GM18907 (cell line): ENCODE data around the gene CDK10.
"Not testable (repeated sequence)": the region's sequence is repeated elsewhere in the genome, so short reads cannot be mapped to it uniquely, and the experiment has no call there.

Experiments
- ATAC-seq: cut with Tn5 transposase; IDR thresholded peaks from one replicate; pipeline ENCODE4 v1.9.1; 2021; ENCODE audit warnings: mild to moderate bottlenecking, moderate library complexity; ENCODE audit not compliant: unreplicated experiment

CDK10 gene

DNA sequence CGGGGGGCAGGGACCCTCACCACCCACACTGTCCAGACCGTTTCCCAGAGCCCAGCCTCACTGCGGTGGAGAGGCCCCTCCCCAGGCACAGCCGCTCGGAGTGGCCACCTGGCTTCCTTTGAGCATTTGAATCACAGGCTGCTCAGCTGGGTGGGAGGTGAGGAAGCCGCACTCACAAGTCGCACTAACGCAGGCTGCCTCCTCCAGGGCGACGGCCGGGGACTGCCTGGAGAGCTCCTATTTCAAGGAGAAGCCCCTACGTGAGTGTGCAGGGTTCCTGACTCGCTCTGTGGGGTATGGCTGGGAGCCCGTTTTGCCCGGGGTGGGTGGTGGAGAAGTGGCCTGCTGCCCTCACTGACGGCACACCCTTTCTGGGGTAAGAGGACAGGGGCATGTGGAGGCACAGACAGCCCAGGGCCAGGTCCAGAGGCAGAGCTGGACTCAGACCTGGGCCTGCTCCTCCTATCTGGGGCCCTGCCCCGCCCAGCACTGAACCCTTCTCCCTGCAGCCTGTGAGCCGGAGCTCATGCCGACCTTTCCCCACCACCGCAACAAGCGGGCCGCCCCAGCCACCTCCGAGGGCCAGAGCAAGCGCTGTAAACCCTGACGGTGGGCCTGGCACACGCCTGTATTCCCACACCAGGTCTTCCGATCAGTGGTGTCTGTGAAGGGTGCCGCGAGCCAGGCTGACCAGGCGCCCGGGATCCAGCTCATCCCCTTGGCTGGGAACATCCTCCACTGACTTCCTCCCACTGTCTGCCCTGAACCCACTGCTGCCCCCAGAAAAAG, 8.8 kb downstream of the CDK10 start:
- ATAC-seq, result no peak

- ATAC-seq, result no peak
Measured at GRCh38 chr16:89695875-89696669, 9.6 kb downstream of the CDK10 start.

DNA sequence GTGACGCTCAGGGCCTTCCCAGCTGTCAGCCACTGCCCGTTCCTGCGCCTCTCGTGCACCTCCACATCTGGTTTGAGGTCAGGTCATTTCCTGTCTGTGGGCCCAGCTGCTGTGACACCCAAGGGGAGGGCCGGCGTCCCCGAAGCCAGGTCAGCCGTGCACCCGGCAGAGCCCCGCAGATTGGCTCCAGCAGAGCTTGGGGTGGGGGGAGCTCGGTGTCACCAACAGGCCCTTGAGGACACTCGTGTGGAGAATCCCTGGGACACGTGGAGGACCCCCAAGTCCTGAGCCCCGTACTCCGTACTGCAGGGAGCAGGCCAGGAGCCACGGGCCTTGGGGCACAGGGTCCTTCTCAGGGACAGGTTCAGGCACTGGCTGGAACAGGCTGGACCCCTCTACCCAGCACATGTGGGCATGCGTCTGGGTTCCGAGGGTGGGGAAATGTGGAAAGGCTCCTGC, 10.2 kb downstream of the CDK10 start:
- ATAC-seq, result no peak

GRCh38 chr16:89697161-89697615, 10.7 kb downstream of the CDK10 start:
- no peak for ATAC-seq

DNA sequence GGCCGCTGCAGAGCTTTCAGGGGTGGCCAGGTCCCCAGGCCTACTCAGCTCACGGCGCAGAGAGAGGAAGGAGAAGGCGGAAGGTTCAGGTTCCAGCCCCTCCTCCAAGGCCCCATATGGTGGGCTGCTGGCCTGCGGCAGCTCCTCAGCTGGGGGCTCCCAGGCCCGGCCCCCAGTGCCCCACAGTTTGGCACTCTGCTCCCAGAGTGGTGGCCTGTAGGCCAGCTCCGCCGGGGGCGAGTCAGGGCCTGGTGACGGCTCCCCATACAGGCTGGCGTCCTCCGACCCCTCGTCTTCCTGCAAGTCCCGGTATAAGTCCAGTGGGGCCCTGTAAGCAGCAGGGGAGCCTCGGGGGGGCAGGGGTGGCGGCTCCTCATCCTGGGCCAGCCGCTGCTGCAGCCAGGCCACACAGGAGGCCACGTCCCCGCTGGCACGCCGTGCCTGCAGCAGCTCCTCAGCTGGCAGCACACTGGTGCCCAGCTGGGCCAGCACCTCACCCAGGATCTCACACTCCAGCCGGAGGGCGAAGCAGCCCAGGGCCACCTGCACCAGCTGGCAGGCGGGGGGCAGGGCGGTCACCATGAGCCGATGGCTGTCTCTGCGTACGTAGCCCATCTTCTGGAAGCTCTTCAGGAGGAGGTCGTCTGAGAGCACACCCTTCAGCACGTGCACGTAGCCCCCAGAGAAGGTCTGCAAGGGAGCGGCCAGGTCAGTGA, 11.3 kb downstream of the CDK10 start:
- no peak for ATAC-seq

DNA sequence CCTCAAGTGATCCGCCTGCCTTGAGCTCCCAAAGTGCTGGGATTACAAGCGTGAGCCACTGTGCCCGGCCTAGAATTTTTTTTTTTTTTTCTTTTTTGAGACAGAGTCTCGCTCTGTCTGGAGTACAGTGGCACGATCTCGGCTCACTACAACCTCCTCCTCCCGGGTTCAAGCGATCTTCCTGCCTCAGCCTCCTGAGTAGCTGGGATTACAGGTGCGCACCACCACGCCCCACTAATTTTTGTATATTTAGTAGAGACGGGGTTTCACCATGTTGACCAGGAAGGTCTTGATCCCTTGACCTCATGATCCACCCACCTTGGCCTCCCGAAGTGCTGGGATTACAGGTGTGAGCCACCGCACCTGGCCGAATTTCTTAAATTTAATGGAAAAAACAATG, 12.2 kb downstream of the CDK10 start:
- not testable (repeated sequence) for ATAC-seq

- ATAC-seq, result not testable (repeated sequence)
Measured at GRCh38 chr16:89699629-89700099, 13.2 kb downstream of the CDK10 start.

DNA sequence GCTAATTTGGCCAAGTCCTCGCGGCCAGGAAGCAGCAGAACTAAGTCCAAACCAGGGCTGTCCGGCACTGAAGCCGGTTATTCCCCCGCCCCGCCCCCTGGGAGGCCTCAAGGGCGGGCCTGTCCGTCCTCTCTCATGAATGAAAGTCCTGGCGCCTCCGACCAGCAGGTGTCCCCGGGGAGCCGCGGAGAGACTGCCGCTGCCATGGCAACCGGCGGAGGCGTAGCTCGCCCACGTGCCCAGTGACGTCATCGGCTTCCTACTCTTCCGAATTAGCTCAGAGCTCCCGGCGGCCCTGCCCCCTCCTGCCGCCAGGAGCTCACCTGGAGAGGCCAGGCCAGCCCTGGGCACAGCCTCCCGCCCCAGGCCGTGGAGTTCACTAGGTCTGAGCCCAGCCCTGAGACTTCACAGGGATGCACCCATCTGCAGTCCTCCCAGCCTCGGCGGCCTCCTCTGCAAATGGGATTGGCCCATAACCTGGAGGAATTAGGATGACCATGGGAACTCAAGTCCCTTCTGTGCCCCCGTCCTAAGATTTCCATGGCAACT, 13.7 kb downstream of the CDK10 start:
- peak; percentile 51 for ATAC-seq

- peak; percentile 4 for ATAC-seq
Measured at GRCh38 chr16:89700649-89701424, 14.3 kb downstream of the CDK10 start.

DNA sequence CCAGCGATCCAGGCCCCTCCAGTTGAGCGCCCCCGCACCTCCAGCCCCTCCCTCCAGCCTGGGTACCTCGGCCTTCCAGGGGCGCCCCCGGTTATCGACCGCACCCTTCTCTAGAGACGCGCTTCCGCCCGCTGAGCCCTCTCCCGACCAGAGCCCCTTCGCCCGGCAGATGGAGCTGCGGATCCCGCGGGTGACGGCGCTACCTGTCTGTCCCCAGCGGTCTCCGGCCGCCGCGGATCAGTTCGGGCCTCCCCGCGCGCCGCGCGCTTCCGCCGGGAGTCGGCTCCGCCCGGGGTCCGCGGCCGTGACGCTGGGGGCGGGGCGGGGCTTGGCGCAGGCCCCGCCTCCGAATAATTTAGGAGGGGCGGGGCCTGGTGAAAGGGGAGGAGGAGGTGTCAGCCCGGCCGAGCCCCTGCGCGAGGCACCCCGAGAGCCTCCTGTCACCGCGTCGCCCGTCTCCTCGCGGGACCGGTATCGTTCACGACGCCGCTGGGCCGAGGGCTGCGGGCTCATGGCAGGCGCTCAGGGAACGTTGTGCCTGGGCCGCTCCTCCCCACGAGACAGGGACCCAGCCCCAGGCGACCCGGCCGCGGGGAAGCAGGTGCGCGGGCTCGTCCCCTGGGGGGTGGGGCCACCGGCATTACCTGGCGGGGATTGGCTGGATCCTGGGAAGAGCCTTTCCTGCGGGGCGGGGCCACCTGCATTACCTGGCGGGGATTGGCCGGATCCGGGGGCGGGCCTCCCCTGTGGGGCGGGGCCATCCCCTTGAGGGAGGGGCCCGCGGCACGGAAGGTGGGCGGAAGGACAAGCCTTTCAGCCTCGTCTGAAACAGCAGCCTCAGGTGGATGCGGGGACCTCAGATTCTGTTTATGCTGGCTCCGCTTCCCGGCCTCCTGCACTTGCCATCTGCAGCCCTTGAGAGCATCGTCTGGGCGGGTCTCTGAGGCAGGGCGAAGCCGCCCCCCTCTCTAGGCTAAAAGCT, 15.2 kb downstream of the CDK10 start, which contains the start of gene SPATA2L:
Gene SPATA2L (minus strand): TSS at position 281 of the 982 bp plus-strand sequence. CDS start 473 bp downstream, outside the sequence.
- ATAC-seq, result peak; percentile 61

DNA sequence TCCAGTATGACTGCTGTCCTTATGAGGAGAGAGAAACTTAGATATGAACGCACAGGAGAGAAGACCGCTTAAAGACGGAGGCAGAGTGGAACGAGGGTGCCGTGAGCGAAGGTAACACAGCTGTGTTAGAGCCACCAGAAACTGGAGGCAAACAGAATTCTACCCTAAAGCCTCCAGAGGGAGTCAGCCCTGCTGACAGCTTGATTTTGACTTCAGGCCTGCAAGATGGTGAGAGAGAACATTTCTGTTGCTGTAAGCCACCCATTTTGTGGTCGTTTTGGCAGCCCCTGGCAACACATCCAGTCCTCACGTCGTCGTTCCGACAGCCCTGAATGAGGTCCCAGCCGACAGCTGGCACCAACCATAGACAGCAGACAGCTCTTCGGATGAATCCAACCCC, 17.8 kb downstream of the CDK10 start:
- ATAC-seq, result no peak

GRCh38 chr16:89705006-89705405, 18.5 kb downstream of the CDK10 start:
- no peak for ATAC-seq

GRCh38 chr16:89706518-89707260, 20.2 kb downstream of the CDK10 start:
- ATAC-seq, result no peak

DNA sequence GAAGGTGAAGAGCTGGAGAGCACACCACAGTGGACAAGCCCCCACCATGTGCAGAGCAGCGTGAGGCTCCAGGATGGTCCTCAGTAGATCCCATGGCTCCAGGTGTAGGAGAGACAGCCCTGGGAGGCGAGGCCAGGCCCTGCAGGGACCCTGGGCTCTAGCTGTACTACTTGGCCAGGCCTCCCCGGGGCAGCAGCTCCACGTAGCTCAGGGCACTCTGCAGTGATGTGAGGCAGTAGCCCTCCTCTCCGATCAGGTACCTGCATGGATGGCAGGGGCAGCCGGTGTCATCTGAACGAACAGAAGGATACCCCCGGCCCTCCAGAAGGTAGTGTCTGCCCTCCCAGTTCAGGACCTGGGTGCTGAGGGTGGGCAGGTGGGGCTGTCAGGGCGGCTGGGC, 21.2 kb downstream of the CDK10 start:
- ATAC-seq, result no peak

GRCh38 chr16:89708481-89708931, 22.0 kb downstream of the CDK10 start:
- no peak for ATAC-seq

DNA sequence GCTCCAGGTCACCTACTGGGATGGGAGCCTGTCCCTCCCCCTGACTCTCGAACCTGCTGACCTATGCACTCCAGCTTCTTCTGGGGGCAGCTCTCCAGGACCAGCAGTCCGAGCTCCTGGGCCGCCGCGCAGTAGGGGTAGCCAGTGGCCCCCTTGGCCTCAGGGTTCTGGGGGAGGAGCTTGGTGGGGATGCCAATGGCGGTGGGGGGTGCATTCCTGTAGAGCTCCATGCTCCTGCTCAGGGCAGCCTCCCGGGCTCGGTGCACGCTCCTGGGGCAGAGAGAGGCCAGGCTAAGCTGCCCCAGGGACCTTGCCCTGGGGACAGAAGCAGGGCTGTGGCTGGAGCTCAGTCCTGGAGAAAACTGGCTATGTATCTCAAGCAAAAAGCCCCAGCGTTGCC, 22.7 kb downstream of the CDK10 start:
- no peak for ATAC-seq

DNA sequence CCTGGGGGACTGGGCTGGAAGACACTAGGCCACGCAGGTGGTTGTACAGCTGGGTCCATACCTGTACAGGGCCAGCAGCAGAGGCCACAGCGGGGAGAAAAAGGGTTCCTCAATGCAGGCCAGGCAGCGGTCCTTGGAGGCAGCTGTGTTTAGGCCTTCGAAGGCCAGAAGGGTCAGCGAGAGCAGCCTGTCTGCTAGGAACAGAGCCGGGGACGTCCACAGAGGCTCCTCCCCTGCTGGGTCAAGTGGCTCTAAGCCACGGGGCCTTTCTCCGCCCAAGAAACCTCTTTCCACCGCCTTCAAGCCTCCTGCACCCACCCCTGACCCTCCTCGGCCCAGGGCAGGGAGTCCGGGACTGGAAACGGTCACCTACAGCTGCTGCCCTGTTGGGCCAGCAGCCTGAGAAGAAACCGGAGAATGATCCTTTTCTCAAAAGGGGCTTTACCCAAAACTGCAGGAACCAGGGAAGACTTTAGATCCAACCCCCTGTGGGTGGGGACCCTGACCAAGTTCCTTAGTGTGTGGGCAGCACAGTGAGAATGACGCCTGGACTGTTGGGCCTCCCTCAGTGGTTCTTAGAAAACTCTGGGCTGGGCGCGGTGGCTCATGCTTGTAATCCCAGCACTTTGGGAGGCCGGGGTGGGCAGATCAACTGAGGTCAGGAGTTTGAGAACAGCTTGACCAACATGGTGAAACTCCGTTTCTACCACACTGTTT, 23.4 kb downstream of the CDK10 start:
- no peak for ATAC-seq
